DMS53 treated with DMSO at 0.1 percent for 48 hours (cell line): ENCODE data around the gene AADAC.
"Not testable (repeated sequence)": the region's sequence is repeated elsewhere in the genome, so short reads cannot be mapped to it uniquely, and the experiment has no call there.

Source experiments
- DNase-seq: peaks from one replicate; lab custom pipeline; 2025; ENCODE audit not compliant: unreplicated experiment; lab: John Stamatoyannopoulos, UW

The AADAC gene, protein sequence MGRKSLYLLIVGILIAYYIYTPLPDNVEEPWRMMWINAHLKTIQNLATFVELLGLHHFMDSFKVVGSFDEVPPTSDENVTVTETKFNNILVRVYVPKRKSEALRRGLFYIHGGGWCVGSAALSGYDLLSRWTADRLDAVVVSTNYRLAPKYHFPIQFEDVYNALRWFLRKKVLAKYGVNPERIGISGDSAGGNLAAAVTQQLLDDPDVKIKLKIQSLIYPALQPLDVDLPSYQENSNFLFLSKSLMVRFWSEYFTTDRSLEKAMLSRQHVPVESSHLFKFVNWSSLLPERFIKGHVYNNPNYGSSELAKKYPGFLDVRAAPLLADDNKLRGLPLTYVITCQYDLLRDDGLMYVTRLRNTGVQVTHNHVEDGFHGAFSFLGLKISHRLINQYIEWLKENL

GRCh38 chr3:151813799-151814198, at the start of gene AADAC:
TSS of gene AADAC (plus strand) at chr3:151814116. CDS start at chr3:151814163, 47 bp downstream.
- DNase-seq, result no peak

- not testable (repeated sequence) for DNase-seq
These were observed 49.2 kb upstream of the AADAC start for GRCh38 chr3:151764699-151765098.

- DNase-seq, result no peak
These were observed 48.2 kb upstream of the AADAC start for GRCh38 chr3:151765685-151766084.

GRCh38 chr3:151766454-151766853, 47.5 kb upstream of the AADAC start:
- DNase-seq, result no peak

DNA sequence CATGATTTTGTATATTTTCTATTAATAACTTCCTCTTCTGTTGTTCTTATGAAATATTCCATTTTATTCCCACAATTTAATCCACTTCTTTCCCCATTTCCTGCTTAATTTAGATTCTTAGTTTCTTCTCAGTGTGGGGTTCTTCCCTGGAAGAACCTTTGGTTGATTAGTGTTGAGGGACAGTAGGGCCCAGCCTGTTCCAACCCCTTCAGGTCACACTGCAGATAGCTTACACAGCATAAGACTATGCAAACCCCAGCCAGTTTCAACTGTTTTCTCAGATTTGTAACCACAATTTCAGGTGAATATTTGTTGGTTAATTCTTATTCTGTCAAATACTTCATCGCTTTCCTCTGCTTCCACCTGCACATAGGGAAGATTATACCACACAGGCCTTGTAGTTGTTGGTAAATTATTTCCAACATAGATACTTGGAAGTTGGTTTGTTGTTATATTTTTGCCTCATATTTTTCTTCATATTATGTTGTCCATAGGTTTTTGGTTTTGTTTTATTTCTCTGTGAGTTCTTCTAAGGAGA, 45.5 kb upstream of the AADAC start:
- no peak for DNase-seq

DNA sequence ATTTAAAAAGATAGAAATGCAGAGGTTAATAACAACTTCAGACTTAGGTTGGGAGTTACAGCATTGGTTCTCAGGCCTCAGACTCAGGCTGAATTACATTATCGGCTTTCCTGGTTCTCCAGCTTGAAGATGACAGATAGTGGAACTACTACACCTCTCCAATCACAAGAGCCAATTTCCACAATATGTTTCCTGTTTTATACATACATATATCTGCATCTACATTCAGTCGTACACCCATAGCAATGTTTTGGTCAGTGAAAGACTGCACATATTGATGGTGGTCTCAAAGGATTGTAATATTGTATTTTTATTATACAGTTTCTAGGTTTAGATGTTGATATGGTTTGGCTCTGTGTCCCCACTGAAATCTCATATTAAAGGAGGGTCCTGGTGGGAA, 44.7 kb upstream of the AADAC start:
- DNase-seq, result no peak

DNA sequence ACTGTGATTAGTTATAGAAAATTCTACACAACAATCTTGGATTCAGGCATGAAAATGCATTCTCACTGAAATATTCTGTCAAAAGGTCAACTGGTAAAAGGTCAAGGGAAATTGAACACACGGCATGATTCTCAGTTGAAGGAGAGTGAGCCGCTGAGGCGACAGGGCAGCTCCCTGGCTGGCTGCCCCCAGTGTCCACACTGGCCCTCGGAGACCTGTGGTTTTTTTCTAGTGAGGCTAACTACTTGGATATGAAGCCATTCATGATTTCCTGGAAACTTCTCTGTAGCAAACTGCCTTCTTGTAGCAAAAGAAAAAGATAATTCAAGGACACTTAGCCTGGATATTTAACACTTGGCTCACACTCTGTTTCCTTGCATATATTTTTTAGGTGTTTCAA, 43.0 kb upstream of the AADAC start:
- no peak for DNase-seq

GRCh38 chr3:151772825-151773480, 41.0 kb upstream of the AADAC start:
- DNase-seq, result no peak

GRCh38 chr3:151774235-151774634, 39.7 kb upstream of the AADAC start:
- no peak for DNase-seq

GRCh38 chr3:151774910-151775309, 39.0 kb upstream of the AADAC start:
- DNase-seq, result no peak

GRCh38 chr3:151775314-151776258, 38.3 kb upstream of the AADAC start:
- no peak for DNase-seq

DNA sequence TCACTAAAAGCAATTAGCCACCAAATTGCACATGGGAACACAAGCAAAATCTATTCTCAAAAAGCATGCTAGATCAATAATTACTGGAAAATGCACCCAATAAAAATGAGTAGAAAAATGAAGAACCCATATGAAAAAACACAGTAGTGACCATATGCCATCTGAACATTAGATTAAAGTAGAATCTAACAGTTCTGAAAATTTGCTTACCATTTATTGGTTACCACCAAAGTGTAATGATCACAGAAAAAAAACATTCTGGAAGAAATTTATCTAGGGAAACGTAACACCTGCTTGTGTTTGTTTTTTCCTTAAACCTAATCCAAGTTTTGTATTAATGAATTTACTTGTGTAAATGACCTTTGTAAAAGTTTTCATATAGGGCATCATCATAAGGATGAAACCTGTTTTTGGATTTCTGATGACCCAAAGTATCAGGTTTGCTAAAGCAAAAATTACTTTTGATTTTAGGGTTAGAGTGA, 37.6 kb upstream of the AADAC start:
- DNase-seq, result no peak

- no peak for DNase-seq
These were observed 36.0 kb upstream of the AADAC start for GRCh38 chr3:151777880-151778279.

- peak; percentile 40 for DNase-seq
These were observed 26.3 kb upstream of the AADAC start for GRCh38 chr3:151787626-151788025.

DNA sequence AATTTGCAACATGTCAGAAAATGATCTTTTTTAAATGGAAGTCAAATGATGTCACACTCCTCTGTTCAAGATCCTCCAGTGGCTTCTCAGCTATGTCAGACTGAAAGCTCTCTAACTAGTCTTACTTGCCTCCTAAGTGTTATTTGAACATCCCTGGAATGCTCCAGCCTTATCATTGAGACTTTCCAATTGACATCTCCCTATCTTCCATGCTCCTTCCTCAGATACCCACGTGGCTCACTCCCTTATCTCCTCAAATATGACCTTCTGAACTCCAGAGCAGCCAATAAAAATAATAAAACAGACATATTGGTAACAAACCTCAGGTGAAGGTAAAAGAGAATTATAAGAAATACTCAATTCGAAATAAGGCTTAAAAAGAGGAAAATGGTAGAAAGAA, 25.5 kb upstream of the AADAC start:
- DNase-seq, result no peak

DNA sequence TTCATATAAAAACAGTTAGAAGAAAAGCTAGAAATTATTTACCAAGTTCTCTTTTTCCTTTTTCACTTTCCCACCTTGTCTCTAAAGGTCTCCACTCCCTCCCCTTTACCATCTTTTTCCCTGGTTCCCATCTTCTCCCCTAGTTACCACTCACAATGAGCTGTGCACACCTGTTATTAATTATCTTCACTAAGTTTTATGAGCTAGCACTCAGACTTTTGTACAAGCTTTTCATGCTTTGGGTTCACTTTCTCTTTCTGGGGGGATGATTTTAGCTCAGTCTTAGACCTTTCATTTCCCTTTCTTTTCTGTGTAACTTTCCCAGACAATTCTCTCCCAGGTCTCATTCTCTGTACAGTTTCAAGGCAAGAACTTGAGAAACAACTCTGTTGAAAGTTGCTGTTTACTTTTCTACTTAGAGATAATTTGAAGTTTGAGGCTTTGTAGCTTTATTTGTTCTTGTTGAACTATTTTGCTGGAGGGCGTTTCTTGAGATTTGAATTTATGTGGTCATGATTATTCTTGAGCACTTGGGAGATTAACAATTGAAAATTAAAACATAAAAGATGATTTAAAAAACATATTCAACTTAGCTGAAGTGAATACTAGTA, 24.0 kb upstream of the AADAC start:
- DNase-seq, result no peak

- DNase-seq, result not testable (repeated sequence)
These were observed 23.2 kb upstream of the AADAC start for GRCh38 chr3:151790763-151791162.

GRCh38 chr3:151792411-151792810, 21.5 kb upstream of the AADAC start:
- no peak for DNase-seq

DNA sequence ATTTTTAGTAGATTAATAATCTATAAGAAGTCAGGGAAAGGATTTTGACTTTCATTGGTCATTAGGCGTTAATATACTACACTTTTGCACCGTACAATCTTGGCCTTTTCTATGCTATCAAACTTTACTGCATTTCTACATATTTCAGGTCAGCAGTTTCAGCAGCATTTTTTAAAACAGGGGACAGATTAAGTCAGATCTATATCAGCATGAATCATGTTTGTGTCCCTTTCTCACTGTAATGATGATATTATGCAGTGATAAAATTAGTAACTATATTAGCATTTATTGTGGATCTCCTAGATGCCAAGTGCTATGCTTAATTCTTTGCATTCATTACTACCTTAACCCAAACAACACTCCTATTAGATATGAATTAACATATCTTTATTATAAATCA, 20.3 kb upstream of the AADAC start:
- DNase-seq, result no peak

DNA sequence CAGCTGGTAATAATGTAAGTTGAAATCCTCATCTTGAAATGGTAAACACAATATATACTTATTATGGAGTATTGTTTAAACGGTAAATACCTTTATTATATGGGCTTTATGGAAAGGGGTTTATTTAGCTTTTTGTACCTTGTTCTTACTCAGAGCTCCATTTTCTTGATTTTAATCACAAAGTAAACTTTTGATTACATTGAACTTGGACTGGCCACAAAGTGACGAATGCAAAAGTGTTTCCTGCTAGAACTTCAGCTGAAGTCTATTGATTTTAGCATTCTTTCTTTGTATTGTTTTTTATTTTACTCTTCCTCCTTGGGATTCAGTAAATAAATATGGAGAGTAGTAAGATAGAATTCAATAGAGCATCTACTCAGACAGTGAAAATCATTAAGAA, 19.8 kb upstream of the AADAC start:
- DNase-seq, result no peak

DNA sequence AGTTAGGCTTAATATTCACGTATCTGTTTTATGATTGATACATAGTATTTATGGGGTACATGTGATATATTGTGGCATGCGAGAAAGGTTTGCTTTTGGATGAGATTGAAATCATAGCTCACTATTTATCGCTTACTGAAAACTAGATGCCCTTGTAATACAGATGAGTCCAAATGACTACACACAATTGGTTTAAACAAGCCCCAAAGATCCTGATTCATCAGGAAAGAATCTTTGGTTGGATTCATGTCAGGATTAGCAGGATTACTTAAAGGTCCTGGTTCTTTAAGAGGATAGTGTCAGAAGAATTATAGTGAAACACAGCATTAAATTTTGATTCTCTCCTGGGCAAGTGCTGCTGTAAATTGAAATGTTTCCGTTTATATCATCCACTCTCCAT, 18.6 kb upstream of the AADAC start:
- no peak for DNase-seq
